ENCODE measurements around the gene UPP1. TPM values are rescaled to one million over a fixed set of nuclear protein-coding genes. Genes with fewer than 3 reads are reported as not detected.

Gene UPP1
- total RNA-seq, 1 donor from 2014 or later = 48.5 TPM

- H3K27ac Mint-ChIP-seq (ENCODE audit: unreplicated experiment) = no peak overlapping the region
- H3K4me3 Mint-ChIP-seq (ENCODE audit: unreplicated experiment) = no peak overlapping the region
- H3K36me3 Mint-ChIP-seq (ENCODE audit: low read depth) = peaks cover 44% of the 10 kb centered on the region
Observed at GRCh38 chr7:48105045-48105444, 16.0 kb downstream of the UPP1 start.

GRCh38 chr7:48106906-48107659 lies 18.0 kb downstream of the UPP1 start:
- H3K4me3 Mint-ChIP-seq (ENCODE audit: unreplicated experiment) = no peak overlapping the region
- H3K36me3 Mint-ChIP-seq (ENCODE audit: low read depth) = peaks cover 41% of the 10 kb centered on the region
- H3K9me3 Mint-ChIP-seq (ENCODE audit: low read depth) = no peaks in the 10 kb centered on the region
- H3K4me1 Mint-ChIP-seq (ENCODE audit: low read depth) = peaks cover 3% of the 10 kb centered on the region
- DNase-seq (ENCODE audit: low spot score) = no peak
- TF ChIP-seq CTCF (IDR thresholded peaks at IDR 0.05) = no peak
- H3K27ac Mint-ChIP-seq (ENCODE audit: unreplicated experiment) = no peak overlapping the region
- no peaks in the 10 kb centered on the region for H3K27me3 Mint-ChIP-seq (ENCODE audit: low read depth)

More at GRCh38 chr7:48105045-48105444, 16.0 kb downstream of the UPP1 start:
- no peak for TF ChIP-seq CTCF (IDR thresholded peaks at IDR 0.05)
- Mint-ChIP-seq H3K9me3 (ENCODE audit: low read depth) (no peaks in the 10 kb centered on the region), H3K4me1 (ENCODE audit: low read depth) (no peaks in the 10 kb centered on the region), H3K27me3 (ENCODE audit: low read depth) (no peaks in the 10 kb centered on the region)
- DNase-seq (ENCODE audit: low spot score) = no peak

- H3K27me3 Mint-ChIP-seq (ENCODE audit: low read depth) = no peaks in the 10 kb centered on the region
- H3K27ac Mint-ChIP-seq (ENCODE audit: unreplicated experiment) = peak overlapping the region; percentile 49
- peaks cover 12% of the 10 kb centered on the region for H3K4me1 Mint-ChIP-seq (ENCODE audit: low read depth)
- H3K4me3 Mint-ChIP-seq (ENCODE audit: unreplicated experiment) = no peak overlapping the region
- TF ChIP-seq CTCF (IDR thresholded peaks at IDR 0.05) = no peak
- H3K36me3 Mint-ChIP-seq (ENCODE audit: low read depth) = peaks cover 34% of the 10 kb centered on the region
- no peak for DNase-seq (ENCODE audit: low spot score)
- H3K9me3 Mint-ChIP-seq (ENCODE audit: low read depth) = no peaks in the 10 kb centered on the region
Observed at GRCh38 chr7:48107926-48108472, 18.9 kb downstream of the UPP1 start.

GRCh38 chr7:48108959-48109847 lies 20.1 kb downstream of the UPP1 start:
- no peaks in the 10 kb centered on the region for H3K27me3 Mint-ChIP-seq (ENCODE audit: low read depth)
- H3K4me3 Mint-ChIP-seq (ENCODE audit: unreplicated experiment) = no peak overlapping the region
- no peak for DNase-seq (ENCODE audit: low spot score)
- peak overlapping the region; percentile 0 for H3K27ac Mint-ChIP-seq (ENCODE audit: unreplicated experiment)
- TF ChIP-seq CTCF (IDR thresholded peaks at IDR 0.05) = no peak
- no peaks in the 10 kb centered on the region for H3K9me3 Mint-ChIP-seq (ENCODE audit: low read depth)
- H3K36me3 Mint-ChIP-seq (ENCODE audit: low read depth) = peaks cover 27% of the 10 kb centered on the region
- H3K4me1 Mint-ChIP-seq (ENCODE audit: low read depth) = peaks cover 15% of the 10 kb centered on the region
